ENCODE measurements around the gene LCNL1. TPM values are rescaled to one million over a fixed set of nuclear protein-coding genes. Genes with fewer than 3 reads are reported as not detected.

Gene LCNL1
- total RNA-seq = under 1 TPM; 0.58 to 0.60 TPM

DNA sequence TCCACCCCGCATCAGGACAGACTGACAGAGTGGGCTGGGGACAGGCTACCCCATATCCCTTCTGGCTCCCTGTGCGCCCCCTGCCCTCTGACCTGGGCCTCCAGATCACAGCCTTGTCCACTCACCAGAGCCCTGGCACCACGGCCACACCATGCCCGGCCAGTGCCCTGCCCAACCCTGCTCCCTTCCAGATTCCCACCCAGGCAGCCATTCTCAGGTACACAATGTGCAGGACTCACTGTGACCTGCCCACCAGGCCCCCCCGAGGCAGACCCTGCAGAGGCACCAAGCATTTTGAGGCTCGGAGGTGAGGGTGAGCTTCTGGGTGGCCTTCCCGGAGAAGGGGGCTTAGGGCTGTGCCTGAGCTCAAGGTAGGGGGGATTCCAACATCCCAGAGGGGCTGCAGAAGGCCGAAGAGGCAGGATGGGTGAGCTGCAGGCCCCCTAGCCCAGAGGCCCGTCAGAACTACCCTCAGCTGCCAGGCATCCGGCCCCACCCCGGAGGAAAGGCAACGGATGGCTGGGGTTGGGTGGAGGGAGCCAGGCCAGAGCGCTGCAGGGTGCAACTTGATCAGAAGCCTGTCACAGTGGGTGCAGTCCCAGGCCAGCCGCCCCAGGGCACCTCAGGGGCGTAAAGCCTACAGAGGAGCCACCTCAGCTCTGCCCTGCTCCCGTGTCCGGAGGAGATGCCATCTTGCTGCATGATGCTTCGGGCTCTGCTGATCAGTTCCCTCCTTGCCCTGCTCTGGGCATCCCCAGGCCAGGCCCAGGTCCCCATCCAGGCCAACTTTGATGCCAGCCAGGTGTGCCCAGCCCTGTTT, at the start of gene LCNL1:
LCNL1 (plus strand) TSS at position 762 of the 820 bp plus-strand sequence. CDS start 594 bp downstream, outside the sequence.

GRCh38 chr9:136944519-136945332, 38.1 kb upstream of the LCNL1 start, which contains the start of the genes C8G and FBXW5:
C8G (plus strand) TSS chr9:136945243; CDS start chr9:136945321, 78 bp downstream.
FBXW5 (minus strand) TSS chr9:136944738; CDS start chr9:136944083, 655 bp downstream.

DNA sequence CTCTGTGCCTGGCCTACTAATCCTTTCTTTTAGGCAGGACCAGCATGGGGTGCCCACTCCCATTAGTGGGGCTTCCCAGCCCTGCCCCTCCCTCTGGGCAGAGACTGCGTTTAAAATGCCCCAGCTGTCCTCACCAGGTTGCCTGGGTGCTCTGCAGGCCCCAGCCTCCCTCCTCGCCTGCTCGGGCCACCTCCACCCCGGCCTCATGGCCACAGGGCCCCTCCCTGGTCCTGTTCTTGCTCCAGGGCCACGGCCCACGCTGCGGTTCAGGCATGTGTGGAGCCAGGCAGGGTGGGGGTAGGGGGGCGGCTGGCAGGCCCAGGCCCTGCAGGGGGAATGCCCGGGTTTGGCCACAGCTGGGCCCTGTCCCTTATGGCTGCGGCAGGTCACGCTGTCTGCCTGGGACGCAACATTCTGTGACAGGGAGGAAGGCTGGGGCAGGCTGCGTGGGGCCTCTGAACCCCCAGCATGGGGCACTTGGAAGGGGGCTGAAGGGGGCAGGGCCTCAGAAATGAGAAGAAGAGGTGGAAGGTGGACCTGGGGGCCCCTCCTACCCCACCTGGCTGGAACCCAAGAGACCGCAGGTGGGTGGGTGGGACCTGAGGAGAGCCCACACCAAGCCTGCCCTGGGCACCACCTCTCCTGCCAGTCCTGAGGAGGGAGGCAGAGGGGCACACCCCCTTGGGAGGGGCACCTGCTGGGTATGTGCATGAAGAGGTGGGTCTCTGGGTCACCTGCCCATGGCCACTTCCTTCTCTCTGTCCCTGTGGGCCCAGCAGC, 31.1 kb upstream of the LCNL1 start, which contains the start of gene LCN12:
LCN12 (plus strand) TSS at position 733 of the 780 bp plus-strand sequence. CDS start 55 bp downstream, outside the sequence.

DNA sequence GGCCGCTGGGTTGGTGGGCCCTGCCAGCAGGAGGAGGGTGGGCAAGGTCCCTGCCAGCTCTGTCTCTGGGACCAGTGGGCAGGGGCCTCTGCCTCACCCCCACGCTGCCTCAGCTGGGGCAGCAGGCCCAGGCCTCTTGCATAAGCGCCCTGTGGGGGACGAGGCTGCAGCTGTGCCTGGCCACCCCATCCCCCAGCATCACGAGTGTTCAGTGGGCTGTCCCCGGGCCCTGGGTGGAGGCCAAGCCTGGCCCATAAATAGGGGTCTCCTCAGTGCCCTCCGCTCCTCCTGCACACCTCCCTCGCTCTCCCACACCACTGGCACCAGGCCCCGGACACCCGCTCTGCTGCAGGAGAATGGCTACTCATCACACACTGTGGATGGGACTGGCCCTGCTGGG, 5.6 kb upstream of the LCNL1 start, which contains the start of gene PTGDS:
PTGDS (plus strand) TSS at position 282 of the 400 bp plus-strand sequence; CDS start at position 357, 75 bp downstream.

GRCh38 chr9:136991993-136992818, 9.4 kb downstream of the LCNL1 start, which contains the start of gene PAXX:
PAXX (plus strand) TSS chr9:136992422; CDS start chr9:136992444, 22 bp downstream.

DNA sequence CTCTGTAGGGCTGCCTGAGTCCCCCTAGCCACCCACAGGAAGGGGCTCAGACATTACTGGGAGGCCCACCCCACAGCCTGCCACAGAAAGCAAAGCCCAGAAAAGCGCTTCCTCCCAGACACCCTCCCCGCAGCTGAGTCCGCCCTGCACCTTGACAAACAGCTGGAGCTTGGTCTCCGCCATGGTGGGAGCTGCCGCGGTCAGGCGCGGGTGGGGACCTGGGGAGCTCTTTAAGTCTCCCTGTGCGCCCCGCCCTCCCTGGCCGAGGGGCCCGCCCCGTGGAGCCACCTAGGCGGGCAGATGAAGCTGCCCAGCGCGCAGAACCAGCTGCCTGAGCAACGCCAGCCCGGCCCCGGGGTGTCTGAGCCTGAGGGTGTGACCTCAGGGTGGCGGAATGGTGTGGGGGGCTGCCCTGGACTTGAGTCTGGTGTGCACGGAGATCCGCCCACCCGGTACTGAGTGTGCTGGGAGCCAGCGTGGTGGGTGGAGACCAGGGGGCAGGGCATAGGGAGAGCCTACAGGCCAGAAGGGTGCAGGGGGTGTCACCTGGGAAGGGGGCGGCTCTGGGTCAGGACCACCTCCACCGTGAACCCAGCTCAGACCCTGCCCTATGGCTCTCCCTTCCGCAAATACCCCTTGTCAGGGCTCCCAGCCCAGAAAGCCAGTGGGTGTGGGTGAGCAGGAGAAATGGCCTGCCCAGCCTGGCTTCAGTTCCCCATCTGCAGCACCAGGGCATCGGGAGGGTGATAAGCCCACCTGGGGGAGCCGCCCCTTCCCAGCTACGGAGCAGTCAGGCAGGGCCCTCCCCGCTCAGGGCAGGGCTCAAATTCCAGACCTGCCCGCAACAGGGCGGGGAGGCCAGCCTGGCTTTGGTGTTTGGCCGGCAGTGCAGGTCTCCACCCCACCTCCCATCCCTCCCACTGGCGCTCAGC, 13.8 kb downstream of the LCNL1 start, which contains the start of gene CLIC3:
CLIC3 (minus strand) TSS at position 208 of the 932 bp plus-strand sequence; CDS start at position 183, 25 bp downstream.

GRCh38 chr9:137027369-137028262, 44.8 kb downstream of the LCNL1 start, which contains the start of gene ABCA2:
ABCA2 (minus strand) TSS chr9:137028237; CDS start chr9:137028140, 97 bp downstream.

DNA sequence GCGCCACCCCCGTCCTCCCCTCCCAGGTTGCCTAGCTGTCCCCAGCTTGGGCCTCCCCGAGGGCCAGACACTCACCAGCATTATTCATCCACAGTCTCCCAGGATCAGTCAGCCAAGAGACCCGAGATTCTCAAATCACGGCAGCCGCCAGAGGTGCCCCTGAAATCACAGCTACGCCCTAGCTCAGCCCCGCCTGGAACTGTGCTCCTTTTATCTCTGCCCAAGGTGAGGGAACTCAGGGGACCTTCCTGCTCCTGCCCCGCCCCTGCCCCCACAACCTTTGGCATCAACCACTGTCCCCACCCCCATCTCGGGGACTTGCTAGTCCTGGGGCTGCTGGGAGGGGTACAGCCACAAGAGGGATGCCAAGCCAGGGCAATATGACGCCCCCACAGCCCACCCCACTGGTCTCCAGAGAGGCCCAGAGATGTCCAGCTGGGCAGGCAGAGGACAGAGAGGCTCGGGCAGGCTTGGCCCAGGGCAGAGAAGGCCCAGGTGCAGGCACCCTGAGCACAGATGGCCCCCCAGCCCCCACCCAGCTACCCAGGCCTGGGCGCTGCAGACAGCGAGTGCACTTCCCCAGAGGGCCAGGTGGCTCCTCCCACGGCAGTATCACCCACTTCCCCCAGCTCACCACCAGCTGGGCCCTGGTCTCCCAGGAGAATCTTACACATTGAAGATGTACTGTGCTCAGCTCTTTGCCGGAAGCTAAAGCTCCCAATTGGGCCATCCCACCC, 49.3 kb downstream of the LCNL1 start, which contains the start of gene FUT7:
FUT7 (minus strand) TSS at position 185 of the 737 bp plus-strand sequence; CDS start at position 88, 97 bp downstream.

Other genes starting within 250 kb of the LCNL1 start
- gene LCN10, start 240.1 kb upstream of the LCNL1 start, total RNA-seq = under 1 TPM in 1 of 2 experiments, not detected in 1; 0.08 TPM
- gene LCN6, start 234.5 kb upstream of the LCNL1 start, total RNA-seq = not detected
- gene LCN8, start 224.8 kb upstream of the LCNL1 start, total RNA-seq = not detected
- not detected for gene LCN15, start 218.5 kb upstream of the LCNL1 start, total RNA-seq
- gene TMEM141, start 191.6 kb upstream of the LCNL1 start, total RNA-seq = 10 to 100 TPM; 33.4 to 35.3 TPM
- under 1 TPM; 0.46 to 0.76 TPM for gene CCDC183, start 186.7 kb upstream of the LCNL1 start, total RNA-seq
- 10 to 100 TPM; 89.0 to 92.1 TPM for gene RABL6, start 175.0 kb upstream of the LCNL1 start, total RNA-seq
- gene AJM1, start 140.5 kb upstream of the LCNL1 start, total RNA-seq = 1 to 10 TPM; 5.6 to 5.9 TPM
- 10 to 100 TPM; 86.7 to 87.5 TPM for gene PHPT1, start 133.6 kb upstream of the LCNL1 start, total RNA-seq
- gene MAMDC4, start 130.6 kb upstream of the LCNL1 start, total RNA-seq = 10 to 100 TPM; 13.4 to 14.6 TPM
- gene EDF1, start 116.7 kb upstream of the LCNL1 start, total RNA-seq = 100 to 1,000 TPM; 316 to 330 TPM
- 10 to 100 TPM; 35.4 to 41.7 TPM for gene TRAF2, start 96.5 kb upstream of the LCNL1 start, total RNA-seq
- 100 to 1,000 TPM; 104 to 108 TPM for gene FBXW5, start 38.3 kb upstream of the LCNL1 start, total RNA-seq
- 1 to 10 TPM in 1 of 2 experiments, under 1 TPM in 1; 0.98 to 1.2 TPM for gene C8G, start 37.8 kb upstream of the LCNL1 start, total RNA-seq
- 1 to 10 TPM; 2.4 to 2.8 TPM for gene LCN12, start 30.7 kb upstream of the LCNL1 start, total RNA-seq
- 10 to 100 TPM; 13.2 to 17.8 TPM for gene PTGDS, start 5.5 kb upstream of the LCNL1 start, total RNA-seq
- 10 to 100 TPM; 69.6 to 74.6 TPM for gene PAXX, start 9.4 kb downstream of the LCNL1 start, total RNA-seq
- gene CLIC3, start 13.6 kb downstream of the LCNL1 start, total RNA-seq = 1 to 10 TPM; 4.5 to 4.6 TPM
- gene ABCA2, start 45.2 kb downstream of the LCNL1 start, total RNA-seq = 10 to 100 TPM; 41.1 to 42.6 TPM
- 1 to 10 TPM; 1.7 to 2.4 TPM for gene FUT7, start 49.1 kb downstream of the LCNL1 start, total RNA-seq
- gene NPDC1, start 63.2 kb downstream of the LCNL1 start, total RNA-seq = 10 to 100 TPM; 79.2 to 82.7 TPM
- under 1 TPM; 0.25 to 0.36 TPM for gene ENTPD2, start 71.1 kb downstream of the LCNL1 start, total RNA-seq
- gene SAPCD2, start 87.6 kb downstream of the LCNL1 start, total RNA-seq = 10 to 100 TPM; 24.5 to 25.2 TPM
- gene UAP1L1, start 94.5 kb downstream of the LCNL1 start, total RNA-seq = 10 to 100 TPM; 38.3 to 40.2 TPM
- gene MAN1B1, start 104.0 kb downstream of the LCNL1 start, total RNA-seq = 10 to 100 TPM; 56.7 to 57.8 TPM
- gene DPP7, start 131.7 kb downstream of the LCNL1 start, total RNA-seq = 100 to 1,000 TPM; 276 to 289 TPM
- gene GRIN1, start 156.2 kb downstream of the LCNL1 start, total RNA-seq = not detected
- gene LRRC26, start 187.1 kb downstream of the LCNL1 start, total RNA-seq = not detected
- not detected for gene TMEM210, start 189.1 kb downstream of the LCNL1 start, total RNA-seq
- gene ANAPC2, start 205.6 kb downstream of the LCNL1 start, total RNA-seq = 10 to 100 TPM; 62.9 to 65.5 TPM
- 10 to 100 TPM; 67.9 to 68.4 TPM for gene SSNA1, start 205.7 kb downstream of the LCNL1 start, total RNA-seq
- gene TPRN, start 217.7 kb downstream of the LCNL1 start, total RNA-seq = 1 to 10 TPM; 9.2 to 9.7 TPM
- 10 to 100 TPM; 27.6 to 29.7 TPM for gene TMEM203, start 222.7 kb downstream of the LCNL1 start, total RNA-seq
- gene NDOR1, start 222.7 kb downstream of the LCNL1 start, total RNA-seq = 10 to 100 TPM; 25.2 to 30.8 TPM
- gene RNF208, start 239.2 kb downstream of the LCNL1 start, total RNA-seq = 1 to 10 TPM; 5.0 TPM
- under 1 TPM; 0.36 to 0.40 TPM for gene CYSRT1, start 242.2 kb downstream of the LCNL1 start, total RNA-seq
- not detected for gene RNF224, start 244.5 kb downstream of the LCNL1 start, total RNA-seq
- gene SLC34A3, start 247.9 kb downstream of the LCNL1 start, total RNA-seq = not detected